Islet of Langerhans (tissue), 1 donor: ENCODE measurements around the gene ZNF790.
A peak's percentile ranks its signal among the peaks of the same experiment; 100 is the strongest.
"Not testable (repeated sequence)": the region's sequence is repeated elsewhere in the genome, so short reads cannot be mapped to it uniquely, and the experiment has no call there.

Experiments
- FAIRE-seq: peaks from one replicate; lab custom pipeline; 2011; peaks lifted over from hg19 to GRCh38; lab: Jason Lieb, UNC

ZNF790 gene

GRCh38 chr19:36837906-36838783 is at the start of gene ZNF790:
Gene ZNF790, minus strand, starts transcription at chr19:36838387. Its CDS starts 12,768 bp downstream, at chr19:36825619.
- peak; percentile 94 for FAIRE-seq

- no peak for FAIRE-seq
Measured at GRCh38 chr19:36876993-36877938, 39.1 kb upstream of the ZNF790 start.

GRCh38 chr19:36851898-36852297 is 13.7 kb upstream of the ZNF790 start:
- FAIRE-seq, result no peak

GRCh38 chr19:36850559-36851442 is 12.6 kb upstream of the ZNF790 start, which contains the start of gene ZNF345:
Gene ZNF345, plus strand, starts transcription at chr19:36850876. Its CDS starts 25,955 bp downstream, at chr19:36876831.
- FAIRE-seq, result peak; percentile 41

GRCh38 chr19:36849701-36850558 is 11.7 kb upstream of the ZNF790 start:
- no peak for FAIRE-seq

GRCh38 chr19:36847968-36848367 is 9.8 kb upstream of the ZNF790 start:
- FAIRE-seq, result no peak

GRCh38 chr19:36838784-36839324 is 667 bp upstream of the ZNF790 start:
- FAIRE-seq, result no peak

GRCh38 chr19:36837176-36837905 is 846 bp downstream of the ZNF790 start:
- FAIRE-seq, result no peak

- no peak for FAIRE-seq
Measured at GRCh38 chr19:36833430-36833829, 4.8 kb downstream of the ZNF790 start.

- no peak for FAIRE-seq
Measured at GRCh38 chr19:36821758-36822157, 16.4 kb downstream of the ZNF790 start.

- no peak for FAIRE-seq
Measured at GRCh38 chr19:36819130-36819630, 19.0 kb downstream of the ZNF790 start.

GRCh38 chr19:36807029-36807428 is 31.2 kb downstream of the ZNF790 start:
- no peak for FAIRE-seq

GRCh38 chr19:36805364-36805763 is 32.8 kb downstream of the ZNF790 start:
- no peak for FAIRE-seq

- FAIRE-seq, result no peak
Measured at GRCh38 chr19:36797786-36798108, 40.4 kb downstream of the ZNF790 start.

GRCh38 chr19:36796714-36796992 is 41.5 kb downstream of the ZNF790 start:
- FAIRE-seq, result no peak

- not testable (repeated sequence) for FAIRE-seq
Measured at GRCh38 chr19:36791420-36792141, 46.6 kb downstream of the ZNF790 start.

GRCh38 chr19:36775768-36776167 is 62.4 kb downstream of the ZNF790 start:
- no peak for FAIRE-seq

GRCh38 chr19:36773223-36773579 is 65.0 kb downstream of the ZNF790 start:
- no peak for FAIRE-seq
